Right lobe of liver (tissue), 6 donors: ENCODE data around the gene CFAP92. TPM values are rescaled to one million over a fixed set of nuclear protein-coding genes. Genes with fewer than 3 reads are reported as not detected.

ENCODE experiments used
- ATAC-seq, 4 donors: fragments of 200-7000 bp; cut with Tn5 transposase; one replicate each; pipeline ENCODE4 v1.9.1; 2020; ENCODE audit warnings: mild to moderate bottlenecking in 4 of 4, moderate library complexity in 4 of 4
- DNase-seq, 3 donors: peaks; one replicate each; pipeline ENCODE4 v3.0.0-alpha.2; 2020
- H3K27ac ChIP-seq, 3 donors: fragments of 200-600 bp; one replicate each; pipeline ENCODE4 v1.8.0; 2022
- H3K27me3 ChIP-seq, 2 donors: fragments of 200-600 bp; one replicate each; pipeline ENCODE4 v1.8.0; 2022
- H3K36me3 ChIP-seq, 4 donors: fragments of 200-600 bp; sonication (generic) in 1 of 4; one replicate each; pipeline versions ENCODE4 v1.5.1 to v1.8.0; 2017 to 2022; ENCODE audit warnings: control low read depth in 1 of 4
- H3K4me1 ChIP-seq, 4 donors: fragments of 200-600 bp; sonication (generic) in 1 of 4; one replicate each; pipeline versions ENCODE4 v1.5.1 to v1.8.0; 2017 to 2022; ENCODE audit warnings: control low read depth in 1 of 4
- H3K4me3 ChIP-seq, 3 donors: fragments of 200-600 bp; one replicate each; pipeline ENCODE4 v1.8.0; 2022
- H3K9me3 ChIP-seq, 4 donors: fragments of 200-600 bp; sonication (generic) in 1 of 4; one replicate each; pipeline versions ENCODE4 v1.5.1 to v1.8.0; 2017 to 2022; ENCODE audit warnings: control low read depth in 1 of 4
- POLR2A ChIP-seq: fragments of 450-650 bp; IDR thresholded peaks from one replicate; pipeline ENCODE4 v1.6.1; 2017; ENCODE audit warnings: antibody characterized with exemption, mild to moderate bottlenecking
- WGBS: methylation state at CpG from one replicate; pipeline ENCODE4 v1.1.6; 2018; ENCODE audit warnings: low coverage, low lambda C conversion rate; ENCODE audit not compliant: insufficient coverage; ENCODE audit errors: missing lambda C conversion rate; 5-methylcytosine and 5-hydroxymethylcytosine counted together
- intact Hi-C, 2 donors: fragments of 100-400 bp; cut with DNase I; formaldehyde crosslinking; loops; one replicate each; pipeline versions ENCODE4 v1.11.2 to v1.14.1; 2022
- total RNA-seq, 6 experiments: library from RNA; depleted of rRNA in 2 of 6; stranded (reverse); fragments of >200 nt in 2 of 6; fragmentation: NEBNext Ultra II Directional in 3 of 6; extraction: Animal tissue kit (Norgen Biotek cat#: 25700) in 3 of 6; gene quantifications; one replicate each; pipeline versions ENCODE4 v1.1.0 to v1.2.4, GENCODE V29; 2016 to 2023
- TF ChIP-seq, protein P1 (sequence below), 4 donors: fragments of 200-600 bp in 3 of 4; fragments of 450-650 bp in 1 of 4; IDR thresholded peaks; one replicate each; pipeline versions ENCODE4 v1.5.1 to v1.8.0; 2016 to 2022; ENCODE audit warnings: antibody characterized with exemption in 4 of 4, mild to moderate bottlenecking in 2 of 4
- donor health status: DM: no; HTN: yes; CAD: no.
- donor health status: DM: no; HTN: no; CAD: no.
- donor health status: DM: no; HTN: no; CAD: no.
- donor health status: DM: no; HTN: yes; CAD: no.
- donor health status: DM: no; HTN: yes; CAD: no.

CFAP92 gene
- total RNA-seq, 6 experiments from 2014 or later, result 0.05 to 0.21 (median 0.08) TPM; not detected in 2

DNA sequence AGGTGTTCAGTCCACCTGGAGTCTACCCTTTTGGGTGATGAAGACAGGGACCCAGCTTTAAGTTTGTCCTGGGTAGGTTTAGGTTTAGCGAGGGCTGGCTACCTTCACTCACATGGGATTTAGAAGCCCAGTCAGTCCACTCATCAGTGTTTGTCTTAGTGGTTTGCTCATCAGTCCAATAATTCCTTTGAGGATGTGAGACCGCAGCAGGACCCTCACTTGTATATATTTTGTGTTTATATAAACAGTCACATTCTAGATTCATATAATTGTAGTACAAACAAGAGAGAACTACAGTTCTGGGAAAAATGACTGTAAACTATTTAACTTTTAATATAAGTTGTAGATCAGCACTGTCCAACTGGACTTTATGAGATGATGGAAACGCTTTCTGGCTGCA lies 25.4 kb upstream of the CFAP92 start:
- TF ChIP-seq POLR2A, result no peak
- TF ChIP-seq, protein P1, sequence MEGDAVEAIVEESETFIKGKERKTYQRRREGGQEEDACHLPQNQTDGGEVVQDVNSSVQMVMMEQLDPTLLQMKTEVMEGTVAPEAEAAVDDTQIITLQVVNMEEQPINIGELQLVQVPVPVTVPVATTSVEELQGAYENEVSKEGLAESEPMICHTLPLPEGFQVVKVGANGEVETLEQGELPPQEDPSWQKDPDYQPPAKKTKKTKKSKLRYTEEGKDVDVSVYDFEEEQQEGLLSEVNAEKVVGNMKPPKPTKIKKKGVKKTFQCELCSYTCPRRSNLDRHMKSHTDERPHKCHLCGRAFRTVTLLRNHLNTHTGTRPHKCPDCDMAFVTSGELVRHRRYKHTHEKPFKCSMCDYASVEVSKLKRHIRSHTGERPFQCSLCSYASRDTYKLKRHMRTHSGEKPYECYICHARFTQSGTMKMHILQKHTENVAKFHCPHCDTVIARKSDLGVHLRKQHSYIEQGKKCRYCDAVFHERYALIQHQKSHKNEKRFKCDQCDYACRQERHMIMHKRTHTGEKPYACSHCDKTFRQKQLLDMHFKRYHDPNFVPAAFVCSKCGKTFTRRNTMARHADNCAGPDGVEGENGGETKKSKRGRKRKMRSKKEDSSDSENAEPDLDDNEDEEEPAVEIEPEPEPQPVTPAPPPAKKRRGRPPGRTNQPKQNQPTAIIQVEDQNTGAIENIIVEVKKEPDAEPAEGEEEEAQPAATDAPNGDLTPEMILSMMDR (IDR thresholded peaks at IDR 0.05), result no peak
- H3K27ac ChIP-seq, result no peak overlapping the region
- no peaks in the 10 kb centered on the region for H3K36me3 ChIP-seq

DNA sequence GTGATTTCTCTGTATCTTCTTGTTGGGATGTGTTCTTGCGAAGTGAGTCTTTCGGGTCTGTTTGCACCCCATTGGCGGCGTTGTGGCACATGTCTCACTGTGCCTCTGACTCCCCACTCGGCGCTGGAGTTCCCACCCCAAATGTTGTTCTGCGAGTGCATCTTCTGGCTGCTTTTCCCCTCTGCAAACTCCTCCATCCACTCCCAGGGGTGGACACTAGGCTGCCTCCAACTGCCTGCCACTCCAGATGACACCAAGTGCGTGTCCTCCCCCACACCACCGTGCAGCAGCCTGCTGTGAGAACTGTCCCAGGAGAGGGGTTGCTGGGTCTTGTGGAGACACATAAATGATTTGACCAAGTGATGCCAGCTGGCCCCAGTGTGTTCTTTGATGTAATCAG lies 24.9 kb upstream of the CFAP92 start:
- H3K27me3 ChIP-seq, result no peaks in the 10 kb centered on the region
- no peak for ATAC-seq
- H3K27ac ChIP-seq, result no peak overlapping the region
- no peaks in the 10 kb centered on the region for H3K36me3 ChIP-seq
- no peak overlapping the region for H3K4me3 ChIP-seq
- no peak for TF ChIP-seq POLR2A
- TF ChIP-seq, protein P1 (IDR thresholded peaks at IDR 0.05), result no peak
- 83% methylated on average over 8 of the region's 9 CpGs for WGBS
- no peak for DNase-seq
- no peaks in the 10 kb centered on the region for H3K9me3 ChIP-seq
- no peaks in the 10 kb centered on the region for H3K4me1 ChIP-seq
- intact Hi-C loops, result no loop called here

More for the DNA sequence above, 25.4 kb upstream of the CFAP92 start:
- WGBS, result 86% methylated on average over 3 of the region's 3 CpGs
- no peaks in the 10 kb centered on the region for H3K27me3 ChIP-seq
- no peak overlapping the region for H3K4me3 ChIP-seq
- no peaks in the 10 kb centered on the region for H3K4me1 ChIP-seq
- ATAC-seq, result no peak
- no peak for DNase-seq
- H3K9me3 ChIP-seq, result no peaks in the 10 kb centered on the region
- intact Hi-C loops, result no loop called here

DNA sequence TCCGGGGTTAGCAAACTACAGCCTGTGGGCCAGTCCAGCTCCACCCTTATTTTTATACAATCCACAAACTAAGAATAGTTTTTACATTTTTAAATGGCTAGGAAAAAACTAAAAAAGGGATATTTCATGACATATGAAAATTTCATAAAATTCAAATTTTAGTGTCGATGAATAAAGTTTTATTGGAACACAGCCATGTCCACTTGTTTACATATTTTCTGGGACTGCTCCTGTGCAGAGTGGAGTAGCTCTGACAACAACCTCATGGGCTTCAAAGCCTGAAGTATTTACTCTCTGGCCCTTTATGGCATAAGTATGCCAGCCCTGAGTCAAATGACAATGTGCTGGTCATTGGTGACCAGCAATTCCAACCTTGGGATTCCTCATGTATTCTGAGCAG lies 24.4 kb upstream of the CFAP92 start:
- 57% methylated on average over 2 of the region's 2 CpGs for WGBS
- Histone ChIP-seq H3K36me3 (no peaks in the 10 kb centered on the region), H3K9me3 (no peaks in the 10 kb centered on the region), H3K27me3 (no peaks in the 10 kb centered on the region), H3K4me1 (no peaks in the 10 kb centered on the region), H3K4me3 (no peak overlapping the region), H3K27ac (no peak overlapping the region)
- ATAC-seq (no peak), DNase-seq (no peak)
- intact Hi-C loops, result no loop called here
- TF ChIP-seq, protein P1 (IDR thresholded peaks at IDR 0.05), result no peak
- no peak for TF ChIP-seq POLR2A

DNA sequence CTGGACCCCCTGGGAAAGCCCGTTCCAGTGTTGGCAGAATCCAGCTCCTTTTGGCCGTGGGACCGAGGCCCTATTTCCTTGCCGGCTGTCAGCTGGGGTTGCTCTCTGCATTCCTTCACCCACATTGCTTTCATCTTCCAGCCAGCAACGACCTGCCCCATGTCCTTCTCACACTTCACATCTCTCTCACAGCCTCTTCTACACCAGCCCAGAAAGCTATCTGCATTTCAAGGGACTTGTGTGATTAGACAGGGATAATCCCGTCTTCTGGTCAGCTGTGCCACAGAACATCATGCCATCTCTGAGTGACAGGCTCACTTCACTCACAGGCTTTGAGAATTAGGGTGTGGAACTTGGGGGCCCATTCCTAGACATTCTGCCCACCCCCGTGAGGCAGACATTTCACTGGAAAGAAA lies 23.6 kb upstream of the CFAP92 start:
- Histone ChIP-seq H3K9me3 (no peaks in the 10 kb centered on the region), H3K27me3 (no peaks in the 10 kb centered on the region), H3K4me1 (no peaks in the 10 kb centered on the region), H3K4me3 (no peak overlapping the region), H3K36me3 (no peaks in the 10 kb centered on the region), H3K27ac (no peak overlapping the region)
- DNase-seq, result no peak
- WGBS, result 40% methylated on average over 3 of the region's 7 CpGs
- ATAC-seq, result no peak
- intact Hi-C loops, result no loop called here
- TF ChIP-seq, protein P1 (IDR thresholded peaks at IDR 0.05), result no peak
- no peak for TF ChIP-seq POLR2A
